SJCRH30 (cell line): ENCODE data around the gene CHPF2. TPM values are rescaled to one million over a fixed set of nuclear protein-coding genes. Genes with fewer than 3 reads are reported as not detected.

Experiments
- DNase-seq, 2 experiments: peaks; one replicate each; pipeline ENCODE4 v3.0.0-alpha.2; 2015 to 2020
- H3K27ac ChIP-seq: fragments of 250-450 bp; sonication (Bioruptor Pico); 2 replicates; pipeline ENCODE4 v1.5.1; 2020; ENCODE audit warnings: mild to moderate bottlenecking, moderate library complexity
- H3K27me3 ChIP-seq: fragments of 250-450 bp; sonication (Bioruptor Pico); 2 replicates; pipeline ENCODE4 v1.5.1; 2020; ENCODE audit warnings: mild to moderate bottlenecking, moderate library complexity
- H3K36me3 ChIP-seq: fragments of 250-450 bp; sonication (Bioruptor Pico); 2 replicates; pipeline ENCODE4 v1.5.1; 2020; ENCODE audit warnings: mild to moderate bottlenecking, moderate library complexity
- H3K4me1 ChIP-seq: fragments of 250-450 bp; sonication (Bioruptor Pico); 2 replicates; pipeline ENCODE4 v1.5.1; 2020; ENCODE audit warnings: mild to moderate bottlenecking, moderate library complexity
- H3K4me3 ChIP-seq: fragments of 250-450 bp; sonication (Bioruptor Pico); 2 replicates; pipeline ENCODE4 v1.5.1; 2020; ENCODE audit warnings: mild to moderate bottlenecking, moderate library complexity
- H3K9me3 ChIP-seq: fragments of 250-450 bp; sonication (Bioruptor Pico); replicated peaks from 2 replicates; pipeline ENCODE4 v1.5.1; 2020; ENCODE audit warnings: mild to moderate bottlenecking, moderate library complexity
- total RNA-seq: library from RNA; depleted of rRNA; stranded (reverse); fragments of >200 nt; shearing (Covaris generic); gene quantifications from 2 replicates; pipeline ENCODE4 v1.2.3, GENCODE V29; 2014

The CHPF2 gene
- total RNA-seq, 1 experiment from 2014 or later: 27.7 TPM

GRCh38 chr7:151235091-151235787, 3.0 kb downstream of the CHPF2 start:
- Histone ChIP-seq H3K9me3 (no peaks in the 10 kb centered on the region), H3K36me3 (peaks cover 48% of the 10 kb centered on the region), H3K27ac (no peak overlapping the region), H3K27me3 (no peaks in the 10 kb centered on the region), H3K4me3 (no peak overlapping the region), H3K4me1 (peaks cover 2% of the 10 kb centered on the region; the same call in 1 of the 2 replicates)
- DNase-seq: no peak

GRCh38 chr7:151236406-151236805, 4.1 kb downstream of the CHPF2 start:
- H3K9me3 ChIP-seq: no peaks in the 10 kb centered on the region
- DNase-seq: no peak
- H3K4me1 ChIP-seq: peaks cover 2% of the 10 kb centered on the region; the same call in 1 of the 2 replicates
- H3K27me3 ChIP-seq: no peaks in the 10 kb centered on the region
- H3K4me3 ChIP-seq: no peak overlapping the region
- H3K36me3 ChIP-seq: peaks cover 60% of the 10 kb centered on the region
- H3K27ac ChIP-seq: no peak overlapping the region

GRCh38 chr7:151237244-151238189, 5.2 kb downstream of the CHPF2 start:
- peaks cover 2% of the 10 kb centered on the region; the same call in 1 of the 2 replicates for H3K4me1 ChIP-seq
- peaks cover 71% of the 10 kb centered on the region for H3K36me3 ChIP-seq
- no peak overlapping the region for H3K4me3 ChIP-seq
- no peaks in the 10 kb centered on the region for H3K9me3 ChIP-seq
- H3K27ac ChIP-seq: no peak overlapping the region
- no peaks in the 10 kb centered on the region for H3K27me3 ChIP-seq
- no peak for DNase-seq

GRCh38 chr7:151238190-151238810, 6.0 kb downstream of the CHPF2 start:
- H3K9me3 ChIP-seq: no peaks in the 10 kb centered on the region
- H3K27ac ChIP-seq: no peak overlapping the region
- H3K4me3 ChIP-seq: no peak overlapping the region
- peaks cover 79% of the 10 kb centered on the region for H3K36me3 ChIP-seq
- H3K27me3 ChIP-seq: no peaks in the 10 kb centered on the region
- DNase-seq: no peak
- peaks cover 2% of the 10 kb centered on the region; the same call in 1 of the 2 replicates for H3K4me1 ChIP-seq

- no peak overlapping the region for H3K27ac ChIP-seq
- no peaks in the 10 kb centered on the region for H3K27me3 ChIP-seq
- H3K4me3 ChIP-seq: no peak overlapping the region
- peaks cover 82% of the 10 kb centered on the region for H3K36me3 ChIP-seq
- H3K4me1 ChIP-seq: peaks cover 5% of the 10 kb centered on the region; the same call in 1 of the 2 replicates
- no peaks in the 10 kb centered on the region for H3K9me3 ChIP-seq
- DNase-seq: no peak
These were observed 6.9 kb downstream of the CHPF2 start for GRCh38 chr7:151238924-151239836.

- Histone ChIP-seq H3K36me3 (peaks cover 87% of the 10 kb centered on the region), H3K9me3 (no peaks in the 10 kb centered on the region)
These were observed 7.7 kb downstream of the CHPF2 start for GRCh38 chr7:151239837-151240459.

GRCh38 chr7:151240536-151240935, 8.3 kb downstream of the CHPF2 start:
- H3K36me3 ChIP-seq: peaks cover 82% of the 10 kb centered on the region

More at GRCh38 chr7:151239837-151240459, 7.7 kb downstream of the CHPF2 start:
- Histone ChIP-seq H3K27me3 (no peaks in the 10 kb centered on the region), H3K4me3 (no peak overlapping the region), H3K4me1 (peaks cover 9% of the 10 kb centered on the region), H3K27ac (no peak overlapping the region)
- no peak for DNase-seq

GRCh38 chr7:151240942-151241754, 8.9 kb downstream of the CHPF2 start:
- no peaks in the 10 kb centered on the region for H3K27me3 ChIP-seq
- H3K4me1 ChIP-seq: peaks cover 13% of the 10 kb centered on the region
- DNase-seq: no peak
- H3K36me3 ChIP-seq: peaks cover 82% of the 10 kb centered on the region
- H3K9me3 ChIP-seq: no peaks in the 10 kb centered on the region
- H3K27ac ChIP-seq: no peak overlapping the region
- no peak overlapping the region for H3K4me3 ChIP-seq

More at GRCh38 chr7:151240536-151240935, 8.3 kb downstream of the CHPF2 start:
- Histone ChIP-seq H3K27me3 (no peaks in the 10 kb centered on the region), H3K9me3 (no peaks in the 10 kb centered on the region), H3K27ac (no peak overlapping the region), H3K4me3 (no peak overlapping the region), H3K4me1 (peaks cover 9% of the 10 kb centered on the region)
- no peak for DNase-seq

GRCh38 chr7:151241755-151242096, 9.4 kb downstream of the CHPF2 start:
- DNase-seq: no peak

GRCh38 chr7:151242159-151243044, 10.1 kb downstream of the CHPF2 start:
- H3K4me1 ChIP-seq: peaks cover 22% of the 10 kb centered on the region
- peaks cover 71% of the 10 kb centered on the region for H3K36me3 ChIP-seq
- no peaks in the 10 kb centered on the region for H3K27me3 ChIP-seq
- DNase-seq: no peak
- no peak overlapping the region for H3K27ac ChIP-seq
- H3K4me3 ChIP-seq: no peak overlapping the region
- H3K9me3 ChIP-seq: no peaks in the 10 kb centered on the region

More at GRCh38 chr7:151241755-151242096, 9.4 kb downstream of the CHPF2 start:
- peaks cover 19% of the 10 kb centered on the region for H3K4me1 ChIP-seq
- H3K36me3 ChIP-seq: peaks cover 77% of the 10 kb centered on the region
- H3K27ac ChIP-seq: no peak overlapping the region
- H3K9me3 ChIP-seq: no peaks in the 10 kb centered on the region
- no peak overlapping the region for H3K4me3 ChIP-seq
- no peaks in the 10 kb centered on the region for H3K27me3 ChIP-seq

- H3K27me3 ChIP-seq: no peaks in the 10 kb centered on the region
- no peak overlapping the region for H3K27ac ChIP-seq
- H3K4me1 ChIP-seq: peaks cover 22% of the 10 kb centered on the region
- DNase-seq: no peak
- H3K36me3 ChIP-seq: peaks cover 65% of the 10 kb centered on the region
- no peaks in the 10 kb centered on the region for H3K9me3 ChIP-seq
- H3K4me3 ChIP-seq: no peak overlapping the region
These were observed 10.7 kb downstream of the CHPF2 start for GRCh38 chr7:151243045-151243349.

- H3K4me3 ChIP-seq: no peak overlapping the region
- H3K27me3 ChIP-seq: no peaks in the 10 kb centered on the region
- H3K36me3 ChIP-seq: peaks cover 59% of the 10 kb centered on the region
- DNase-seq: no peak
- H3K27ac ChIP-seq: no peak overlapping the region
- peaks cover 22% of the 10 kb centered on the region for H3K4me1 ChIP-seq
- H3K9me3 ChIP-seq: no peaks in the 10 kb centered on the region
These were observed 11.3 kb downstream of the CHPF2 start for GRCh38 chr7:151243408-151244195.
